ENCODE data around the gene GLRB.
"Not testable (repeated sequence)": the region's sequence is repeated elsewhere in the genome, so short reads cannot be mapped to it uniquely, and the experiment has no call there.

The GLRB gene

GRCh38 chr4:157170321-157170720, 94.4 kb downstream of the GLRB start:
- no peak overlapping the region for H3K4me3 ChIP-seq (ENCODE audit: low read length)
- peak; percentile 71 for DNase-seq (ENCODE audit: low read depth)
- TF ChIP-seq CTCF (conservative IDR thresholded peaks at IDR 0.05; ENCODE audit: low read depth, low read length) = no peak

- DNase-seq (ENCODE audit: low read depth) = no peak
- TF ChIP-seq CTCF (conservative IDR thresholded peaks at IDR 0.05; ENCODE audit: low read depth, low read length) = peak; percentile 35
- no peak overlapping the region for H3K4me3 ChIP-seq (ENCODE audit: low read length)
Observed at GRCh38 chr4:157172011-157172410, 96.1 kb downstream of the GLRB start.

GRCh38 chr4:157180268-157180667, 104.3 kb downstream of the GLRB start:
- not testable (repeated sequence) for H3K4me3 ChIP-seq (ENCODE audit: low read length); DNase-seq (ENCODE audit: low read depth)

- H3K4me3 ChIP-seq (ENCODE audit: low read length) = no peak overlapping the region
- TF ChIP-seq CTCF (conservative IDR thresholded peaks at IDR 0.05; ENCODE audit: low read depth, low read length) = no peak
- DNase-seq (ENCODE audit: low read depth) = no peak
Observed at GRCh38 chr4:157184300-157184699, 108.3 kb downstream of the GLRB start.

GRCh38 chr4:157185363-157185762, 109.4 kb downstream of the GLRB start:
- no peak overlapping the region for H3K4me3 ChIP-seq (ENCODE audit: low read length)
- TF ChIP-seq CTCF (conservative IDR thresholded peaks at IDR 0.05; ENCODE audit: low read depth, low read length) = no peak
- no peak for DNase-seq (ENCODE audit: low read depth)

GRCh38 chr4:157195374-157195773, 119.4 kb downstream of the GLRB start:
- DNase-seq (ENCODE audit: low read depth) = no peak
- no peak for TF ChIP-seq CTCF (conservative IDR thresholded peaks at IDR 0.05; ENCODE audit: low read depth, low read length)
- H3K4me3 ChIP-seq (ENCODE audit: low read length) = no peak overlapping the region

GRCh38 chr4:157196046-157196445, 120.1 kb downstream of the GLRB start:
- TF ChIP-seq CTCF (conservative IDR thresholded peaks at IDR 0.05; ENCODE audit: low read depth, low read length) = no peak

More at GRCh38 chr4:157196046-157196445, 120.1 kb downstream of the GLRB start:
- H3K4me3 ChIP-seq (ENCODE audit: low read length) = no peak overlapping the region
- DNase-seq (ENCODE audit: low read depth) = no peak
